Measurements from ENCODE around the gene ADGRL3. TPM values are rescaled to one million over a fixed set of nuclear protein-coding genes. Genes with fewer than 3 reads are reported as not detected.

Gene ADGRL3
- total RNA-seq, 1 donor from 2014 or later, result 44.8 TPM

DNA sequence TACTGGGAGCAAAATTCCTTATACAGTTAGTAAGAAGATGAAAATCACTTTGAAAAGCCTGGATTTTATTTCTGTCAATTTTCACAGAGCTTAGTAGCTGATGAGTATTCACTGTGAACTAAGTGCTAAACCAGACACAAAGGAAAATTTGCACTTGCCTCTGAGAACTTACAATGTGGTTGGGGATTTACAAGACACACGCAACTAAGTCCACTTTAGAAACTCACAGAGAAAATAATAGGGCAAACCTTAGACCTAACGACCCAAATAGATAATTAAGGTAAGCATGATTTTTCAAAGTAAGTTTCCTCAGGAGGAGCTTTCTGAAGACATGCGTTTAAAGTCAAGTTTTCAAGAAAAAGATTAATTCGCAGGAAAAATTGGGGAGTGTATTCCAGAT, 708.9 kb downstream of the ADGRL3 start:
- Mint-ChIP-seq H3K27ac (ENCODE audit: unreplicated experiment) (no peak overlapping the region), H3K27me3 (ENCODE audit: unreplicated experiment) (peaks cover 4% of the 10 kb centered on the region), H3K9me3 (ENCODE audit: unreplicated experiment) (no peaks in the 10 kb centered on the region), H3K4me1 (ENCODE audit: unreplicated experiment) (no peaks in the 10 kb centered on the region), H3K36me3 (ENCODE audit: low read depth, unreplicated experiment) (no peaks in the 10 kb centered on the region), H3K4me3 (ENCODE audit: unreplicated experiment) (no peak overlapping the region)
- DNase-seq (ENCODE audit: low spot score), result no peak
- TF ChIP-seq, protein P1, sequence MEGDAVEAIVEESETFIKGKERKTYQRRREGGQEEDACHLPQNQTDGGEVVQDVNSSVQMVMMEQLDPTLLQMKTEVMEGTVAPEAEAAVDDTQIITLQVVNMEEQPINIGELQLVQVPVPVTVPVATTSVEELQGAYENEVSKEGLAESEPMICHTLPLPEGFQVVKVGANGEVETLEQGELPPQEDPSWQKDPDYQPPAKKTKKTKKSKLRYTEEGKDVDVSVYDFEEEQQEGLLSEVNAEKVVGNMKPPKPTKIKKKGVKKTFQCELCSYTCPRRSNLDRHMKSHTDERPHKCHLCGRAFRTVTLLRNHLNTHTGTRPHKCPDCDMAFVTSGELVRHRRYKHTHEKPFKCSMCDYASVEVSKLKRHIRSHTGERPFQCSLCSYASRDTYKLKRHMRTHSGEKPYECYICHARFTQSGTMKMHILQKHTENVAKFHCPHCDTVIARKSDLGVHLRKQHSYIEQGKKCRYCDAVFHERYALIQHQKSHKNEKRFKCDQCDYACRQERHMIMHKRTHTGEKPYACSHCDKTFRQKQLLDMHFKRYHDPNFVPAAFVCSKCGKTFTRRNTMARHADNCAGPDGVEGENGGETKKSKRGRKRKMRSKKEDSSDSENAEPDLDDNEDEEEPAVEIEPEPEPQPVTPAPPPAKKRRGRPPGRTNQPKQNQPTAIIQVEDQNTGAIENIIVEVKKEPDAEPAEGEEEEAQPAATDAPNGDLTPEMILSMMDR (IDR thresholded peaks at IDR 0.05; ENCODE audit: unreplicated experiment), result no peak

DNA sequence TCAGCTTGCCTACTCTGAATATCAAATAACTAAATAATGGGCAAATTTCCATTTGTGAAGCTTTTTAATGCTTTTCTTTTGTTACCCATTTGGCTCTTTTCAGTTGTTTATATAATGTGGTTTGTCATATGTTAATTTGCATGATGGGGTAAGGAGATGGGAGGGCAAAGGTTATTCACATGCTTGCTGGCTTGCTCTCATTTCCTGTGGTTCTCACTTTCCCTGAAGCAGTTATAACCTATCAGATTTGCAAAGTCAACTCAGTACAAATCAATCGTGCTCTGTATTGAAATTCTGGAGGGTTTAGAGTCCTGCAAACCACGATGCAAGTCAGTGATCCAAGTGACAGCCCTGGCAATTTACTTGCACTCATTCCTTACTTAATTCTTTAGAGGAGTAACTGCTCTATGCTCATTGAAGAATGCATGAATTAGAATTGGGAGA, 711.2 kb downstream of the ADGRL3 start:
- Mint-ChIP-seq H3K4me3 (ENCODE audit: unreplicated experiment) (no peak overlapping the region), H3K27ac (ENCODE audit: unreplicated experiment) (no peak overlapping the region), H3K4me1 (ENCODE audit: unreplicated experiment) (no peaks in the 10 kb centered on the region), H3K36me3 (ENCODE audit: low read depth, unreplicated experiment) (no peaks in the 10 kb centered on the region), H3K9me3 (ENCODE audit: unreplicated experiment) (no peaks in the 10 kb centered on the region), H3K27me3 (ENCODE audit: unreplicated experiment) (peaks cover 4% of the 10 kb centered on the region)
- TF ChIP-seq, protein P1 (IDR thresholded peaks at IDR 0.05; ENCODE audit: unreplicated experiment), result no peak
- DNase-seq (ENCODE audit: low spot score), result no peak

DNA sequence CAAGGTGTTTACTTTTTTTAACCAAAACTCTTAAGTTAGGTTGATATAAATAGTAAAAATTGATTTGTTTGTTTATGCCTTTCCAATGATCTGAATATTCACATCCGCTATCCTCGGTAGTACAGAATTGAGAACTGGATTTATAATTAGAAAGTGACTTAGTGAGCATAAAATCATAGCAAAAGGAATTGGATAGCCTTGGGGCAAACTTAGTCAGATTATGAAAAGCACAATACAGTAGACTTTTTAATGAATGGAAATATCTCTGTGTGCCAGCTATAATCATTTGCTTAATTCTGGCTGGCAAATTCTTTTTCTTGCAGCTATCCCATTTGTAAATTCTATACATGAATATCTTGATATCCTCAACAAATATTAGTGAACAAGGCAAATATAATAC, 713.5 kb downstream of the ADGRL3 start:
- TF ChIP-seq, protein P1 (IDR thresholded peaks at IDR 0.05; ENCODE audit: unreplicated experiment), result no peak
- no peak overlapping the region for H3K27ac Mint-ChIP-seq (ENCODE audit: unreplicated experiment)
- H3K4me3 Mint-ChIP-seq (ENCODE audit: unreplicated experiment), result no peak overlapping the region
- H3K9me3 Mint-ChIP-seq (ENCODE audit: unreplicated experiment), result no peaks in the 10 kb centered on the region
- H3K36me3 Mint-ChIP-seq (ENCODE audit: low read depth, unreplicated experiment), result no peaks in the 10 kb centered on the region
- H3K27me3 Mint-ChIP-seq (ENCODE audit: unreplicated experiment), result peaks cover 4% of the 10 kb centered on the region
- no peaks in the 10 kb centered on the region for H3K4me1 Mint-ChIP-seq (ENCODE audit: unreplicated experiment)
- DNase-seq (ENCODE audit: low spot score), result no peak

DNA sequence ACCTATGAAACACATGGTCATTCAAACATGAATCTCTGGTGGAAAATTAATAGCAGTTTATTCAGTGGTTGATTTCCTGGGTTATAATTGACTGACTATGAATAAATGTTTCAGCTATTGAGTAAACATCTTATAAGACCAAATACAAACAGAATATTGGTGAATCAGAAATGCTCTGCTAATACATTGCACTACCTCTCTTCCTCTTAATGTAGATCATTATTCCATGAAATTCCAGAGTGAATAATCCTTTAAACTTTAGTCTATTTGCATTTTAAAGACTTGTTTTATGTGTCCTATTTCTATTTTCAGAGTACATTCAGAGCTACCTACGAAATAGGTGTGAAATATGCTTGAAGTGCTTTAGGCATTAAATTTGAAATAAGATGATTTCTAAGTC, 715.4 kb downstream of the ADGRL3 start:
- Mint-ChIP-seq H3K27ac (ENCODE audit: unreplicated experiment) (no peak overlapping the region), H3K4me3 (ENCODE audit: unreplicated experiment) (no peak overlapping the region), H3K9me3 (ENCODE audit: unreplicated experiment) (no peaks in the 10 kb centered on the region), H3K27me3 (ENCODE audit: unreplicated experiment) (peaks cover 4% of the 10 kb centered on the region), H3K4me1 (ENCODE audit: unreplicated experiment) (no peaks in the 10 kb centered on the region), H3K36me3 (ENCODE audit: low read depth, unreplicated experiment) (no peaks in the 10 kb centered on the region)
- TF ChIP-seq, protein P1 (IDR thresholded peaks at IDR 0.05; ENCODE audit: unreplicated experiment), result no peak
- DNase-seq (ENCODE audit: low spot score), result no peak

DNA sequence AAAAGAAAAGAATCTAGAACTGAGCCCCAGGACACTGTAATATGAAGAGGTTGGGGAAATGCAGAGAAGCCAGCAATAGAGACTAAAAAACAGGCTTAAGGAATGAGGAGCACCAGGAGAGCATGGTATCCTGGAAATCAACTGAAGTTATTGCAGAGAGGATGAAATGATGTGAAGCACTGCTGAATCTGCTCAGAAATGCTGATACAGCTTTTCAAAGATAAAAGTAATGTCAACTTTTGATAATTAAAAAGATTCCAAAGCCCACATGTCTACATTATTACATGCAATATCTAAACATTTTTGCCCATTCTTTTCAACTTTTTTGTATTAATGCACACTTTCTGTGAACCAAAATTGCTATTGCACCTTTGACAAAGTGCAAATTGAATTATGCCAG, 718.4 kb downstream of the ADGRL3 start:
- H3K9me3 Mint-ChIP-seq (ENCODE audit: unreplicated experiment), result no peaks in the 10 kb centered on the region
- TF ChIP-seq, protein P1 (IDR thresholded peaks at IDR 0.05; ENCODE audit: unreplicated experiment), result no peak
- no peak for DNase-seq (ENCODE audit: low spot score)
- H3K4me3 Mint-ChIP-seq (ENCODE audit: unreplicated experiment), result no peak overlapping the region
- no peaks in the 10 kb centered on the region for H3K27me3 Mint-ChIP-seq (ENCODE audit: unreplicated experiment)
- no peaks in the 10 kb centered on the region for H3K4me1 Mint-ChIP-seq (ENCODE audit: unreplicated experiment)
- no peak overlapping the region for H3K27ac Mint-ChIP-seq (ENCODE audit: unreplicated experiment)
- H3K36me3 Mint-ChIP-seq (ENCODE audit: low read depth, unreplicated experiment), result no peaks in the 10 kb centered on the region

All from endothelial cell (in vitro differentiated cells).